DMS53 treated with DMSO at 0.1 percent for 48 hours (cell line): ENCODE measurements around the gene PABPN1L.

ENCODE experiments used
- DNase-seq: peaks from one replicate; lab custom pipeline; 2025; ENCODE audit not compliant: unreplicated experiment; lab: John Stamatoyannopoulos, UW

The PABPN1L gene

GRCh38 chr16:88884569-88885271, 18.3 kb upstream of the PABPN1L start:
- DNase-seq = no peak

DNA sequence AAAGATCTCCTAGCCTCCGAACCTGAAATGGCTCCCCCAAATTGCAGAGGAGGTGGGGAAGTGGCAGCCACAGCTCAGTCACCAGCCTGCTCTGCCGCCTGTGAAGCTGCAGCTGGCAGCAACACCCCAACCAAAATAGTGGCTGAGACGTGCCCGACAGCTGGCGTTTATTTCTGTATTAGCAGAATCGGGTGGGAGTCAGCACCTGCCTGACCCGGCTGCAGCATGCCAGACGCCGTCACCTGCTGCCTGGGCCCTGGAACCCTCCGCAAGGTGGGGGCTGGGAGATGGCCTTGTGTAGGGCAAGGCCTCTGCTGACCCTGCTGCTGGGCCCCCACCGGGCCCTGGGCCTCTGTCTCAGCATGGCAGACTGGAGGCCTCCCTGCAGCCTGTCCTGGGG, 17.5 kb upstream of the PABPN1L start:
- no peak for DNase-seq

DNA sequence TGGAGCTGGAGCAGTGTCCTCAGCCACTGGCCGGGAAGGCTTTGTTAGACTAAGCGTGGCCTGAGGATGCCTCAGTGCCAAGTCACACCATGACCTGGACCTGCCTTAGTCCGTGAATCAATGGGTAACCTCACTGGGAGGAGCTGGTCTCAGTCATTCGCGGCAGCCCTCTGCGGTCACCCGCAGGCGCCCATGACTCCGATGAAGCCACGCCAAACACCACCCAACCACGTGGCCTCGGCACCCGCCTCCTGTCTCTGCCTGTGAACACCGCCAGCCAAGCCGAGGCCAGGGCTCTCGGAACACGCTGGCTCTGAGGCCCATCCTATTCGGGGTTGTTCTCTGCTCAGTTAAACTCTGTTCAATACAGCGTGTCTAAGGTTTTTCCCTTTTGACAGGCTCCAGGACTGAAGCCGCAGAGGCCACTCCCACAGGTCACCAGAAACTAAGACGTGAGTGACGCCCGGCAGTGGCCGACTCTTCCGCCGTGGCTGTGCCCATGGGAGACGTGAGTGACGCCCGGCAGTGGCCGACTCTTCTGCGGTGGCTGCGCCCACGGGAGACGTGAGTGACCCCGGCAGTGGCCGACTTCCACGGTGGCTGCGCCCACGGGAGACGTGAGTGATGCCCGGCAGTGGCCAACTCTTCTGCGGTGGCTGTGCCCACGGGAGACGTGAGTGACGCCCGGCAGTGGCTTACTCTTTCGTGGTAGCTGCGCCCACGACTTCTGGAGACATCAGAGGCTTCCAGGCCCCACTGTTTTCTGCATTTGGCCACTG, 16.8 kb upstream of the PABPN1L start:
- DNase-seq = no peak

DNA sequence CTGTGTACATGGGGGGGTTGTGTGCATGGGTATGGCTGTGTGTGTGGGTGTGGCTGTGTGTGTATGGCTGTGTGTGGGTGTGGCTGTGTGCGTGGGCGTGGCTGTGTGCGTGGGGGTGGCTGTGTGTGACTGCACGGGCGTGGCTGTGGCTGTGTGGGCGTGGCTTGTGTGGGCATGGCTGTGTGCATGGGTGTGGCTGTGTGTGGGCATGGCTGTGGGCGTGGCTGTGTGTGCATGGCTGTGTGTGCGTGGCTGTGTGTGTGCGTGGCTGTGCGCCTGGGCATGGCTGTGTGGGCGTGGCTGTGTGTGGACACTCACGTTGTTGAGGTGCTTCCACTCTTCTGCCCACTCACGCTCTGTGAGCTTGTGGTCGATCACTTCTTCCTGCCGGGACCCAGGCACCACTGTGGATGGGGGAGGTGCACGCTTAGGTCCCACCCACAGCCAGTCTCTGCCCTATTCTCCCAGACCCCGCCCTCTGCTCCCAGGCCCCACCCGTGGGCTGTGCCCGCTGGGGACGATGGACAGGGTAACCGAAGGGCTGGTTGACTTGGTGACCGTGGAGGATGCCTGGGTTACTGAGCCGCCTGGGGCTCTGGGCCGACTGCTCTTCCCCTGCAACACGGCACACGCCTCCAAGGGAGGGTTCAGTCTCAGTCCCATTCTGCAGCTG, 16.0 kb upstream of the PABPN1L start:
- DNase-seq = no peak

DNA sequence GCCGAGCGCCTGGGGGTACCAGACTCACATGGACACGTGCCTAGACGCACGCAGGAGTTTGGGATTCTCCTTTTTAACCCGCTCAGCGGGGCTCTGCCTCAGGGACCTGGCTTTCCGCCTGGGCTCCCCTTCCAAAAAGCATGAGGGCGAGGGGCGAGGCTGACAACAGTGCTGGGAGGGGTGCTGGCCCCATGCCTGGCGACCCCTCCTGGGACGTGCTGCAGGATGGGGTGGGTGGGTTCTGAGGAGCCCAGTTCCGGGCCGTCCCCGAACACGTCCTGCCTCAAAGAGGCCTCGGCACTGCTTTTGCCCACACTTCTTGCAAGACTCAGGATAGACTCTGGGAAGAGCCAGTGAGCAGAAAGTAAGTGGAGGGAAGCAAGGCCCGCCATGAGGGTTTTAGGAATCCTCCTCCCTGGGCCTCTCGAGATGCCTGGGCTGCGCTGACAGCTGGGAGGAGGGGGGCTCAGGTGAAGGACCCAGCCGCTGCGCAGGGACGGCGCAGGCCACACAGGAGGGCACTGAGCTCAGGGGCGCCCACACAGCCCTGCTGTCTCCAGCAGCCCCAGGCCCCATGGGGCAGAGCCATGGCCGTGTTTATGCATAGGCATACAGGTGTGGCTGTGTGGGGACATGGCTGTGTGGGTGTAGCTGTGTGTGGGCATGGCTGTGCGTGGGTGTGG, 15.4 kb upstream of the PABPN1L start:
- no peak for DNase-seq

- no peak for DNase-seq
Observed at GRCh38 chr16:88881007-88881615, 14.7 kb upstream of the PABPN1L start.

GRCh38 chr16:88880226-88881006, 14.0 kb upstream of the PABPN1L start:
- DNase-seq = no peak

DNA sequence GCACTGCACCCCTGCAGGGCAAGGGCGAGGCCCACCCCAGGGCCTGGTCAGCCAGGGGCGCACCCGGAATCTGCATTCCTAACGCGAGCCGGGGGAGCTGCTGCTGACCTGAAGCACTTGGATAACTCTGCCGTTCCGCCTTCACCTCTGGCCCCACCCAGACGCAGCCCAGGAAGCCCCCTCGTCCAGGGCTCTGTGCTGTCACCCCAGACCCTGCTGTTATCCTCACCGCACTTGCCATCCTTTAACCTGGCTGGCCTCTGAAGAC, 13.3 kb upstream of the PABPN1L start:
- no peak for DNase-seq

DNA sequence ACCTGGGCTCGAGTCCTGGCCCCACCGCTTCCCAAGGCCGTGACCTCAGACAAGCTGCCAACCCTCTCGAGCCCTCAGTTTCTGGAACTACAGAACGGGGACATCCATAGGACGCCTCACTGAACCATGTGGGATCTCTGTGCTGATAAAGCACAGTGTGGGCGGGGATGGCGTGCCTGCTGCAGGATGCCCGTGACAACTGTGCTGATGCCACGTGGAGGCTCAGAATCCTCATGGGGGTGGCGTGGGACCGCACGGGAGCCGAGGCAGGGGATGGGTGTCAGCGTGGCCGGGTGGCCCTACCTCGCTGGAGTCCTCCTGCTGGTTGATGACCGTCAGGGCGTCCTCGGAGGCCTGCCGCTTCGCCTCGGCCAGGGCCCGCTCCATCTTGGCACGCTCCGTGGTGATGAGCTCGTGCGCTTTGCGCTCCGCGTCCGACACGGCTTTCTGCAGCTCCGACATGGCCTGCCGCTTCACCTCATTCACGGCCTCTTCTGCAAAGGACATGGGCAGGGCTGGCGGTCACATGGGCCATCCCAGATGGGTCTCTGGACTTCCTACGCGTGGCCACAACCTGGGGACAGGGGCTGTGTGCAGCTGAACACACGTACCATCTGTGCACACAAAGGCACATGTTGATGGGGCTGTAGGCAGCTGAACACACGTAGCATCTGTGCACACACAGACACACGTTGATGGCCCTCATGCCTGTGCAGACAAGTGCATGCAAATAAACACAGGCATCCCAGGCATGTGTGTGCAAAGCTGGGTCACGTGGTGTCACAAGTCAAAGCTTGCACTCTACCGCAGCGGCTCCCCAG, 12.7 kb upstream of the PABPN1L start:
- no peak for DNase-seq

DNA sequence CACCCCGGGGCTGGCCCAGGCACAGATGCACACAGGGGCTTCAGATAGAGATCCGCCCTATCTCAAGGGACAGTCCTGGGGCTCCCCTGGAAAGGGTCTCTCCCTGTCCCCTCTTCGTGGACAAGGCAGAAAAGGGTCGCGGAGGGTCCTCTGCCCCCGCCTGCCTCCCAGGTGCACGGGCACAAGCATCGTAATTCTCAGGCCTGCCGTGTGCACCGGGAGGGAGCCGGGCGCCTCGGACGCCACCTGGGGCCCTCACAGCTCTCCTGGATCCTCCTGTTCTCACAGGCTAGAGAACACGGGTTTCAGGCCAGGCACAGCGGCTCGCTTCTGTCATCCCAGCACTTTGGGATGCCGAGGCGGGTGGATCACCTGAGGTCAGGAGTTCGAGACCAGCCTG, 11.9 kb upstream of the PABPN1L start:
- DNase-seq = no peak

- no peak for DNase-seq
Observed at GRCh38 chr16:88877564-88878289, 11.3 kb upstream of the PABPN1L start.

DNA sequence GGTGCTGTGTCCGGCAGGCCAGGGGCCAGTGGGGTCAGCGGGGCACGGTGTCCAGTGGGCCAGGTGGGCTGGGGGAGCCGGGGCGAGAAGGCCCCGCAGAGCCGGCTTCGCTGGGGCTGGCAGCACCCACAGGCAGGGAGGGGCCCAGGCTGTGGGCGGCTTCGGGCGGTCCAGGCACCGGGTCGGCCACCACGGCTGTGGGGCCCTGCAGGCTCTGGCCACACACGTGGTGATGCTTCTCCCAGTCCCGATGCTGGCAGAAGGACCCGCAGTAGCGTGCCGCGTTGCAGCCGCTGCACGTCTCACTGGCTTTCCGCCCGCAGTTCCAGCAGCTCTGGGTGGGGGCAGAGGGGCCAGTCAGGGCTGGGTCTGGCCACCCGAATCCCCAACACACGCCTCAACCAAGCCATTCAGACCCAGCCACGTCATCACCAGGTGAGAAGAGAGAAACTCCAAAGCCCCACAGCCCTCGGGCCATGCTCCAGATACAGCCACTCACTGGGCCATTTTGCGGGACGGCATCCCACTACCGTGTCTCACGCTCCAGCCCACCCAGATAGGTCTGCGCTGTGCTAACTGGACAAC, 10.6 kb upstream of the PABPN1L start:
- DNase-seq = no peak

- no peak for DNase-seq
Observed at GRCh38 chr16:88875703-88876234, 9.3 kb upstream of the PABPN1L start.

GRCh38 chr16:88874938-88875599, 8.6 kb upstream of the PABPN1L start:
- DNase-seq = no peak

DNA sequence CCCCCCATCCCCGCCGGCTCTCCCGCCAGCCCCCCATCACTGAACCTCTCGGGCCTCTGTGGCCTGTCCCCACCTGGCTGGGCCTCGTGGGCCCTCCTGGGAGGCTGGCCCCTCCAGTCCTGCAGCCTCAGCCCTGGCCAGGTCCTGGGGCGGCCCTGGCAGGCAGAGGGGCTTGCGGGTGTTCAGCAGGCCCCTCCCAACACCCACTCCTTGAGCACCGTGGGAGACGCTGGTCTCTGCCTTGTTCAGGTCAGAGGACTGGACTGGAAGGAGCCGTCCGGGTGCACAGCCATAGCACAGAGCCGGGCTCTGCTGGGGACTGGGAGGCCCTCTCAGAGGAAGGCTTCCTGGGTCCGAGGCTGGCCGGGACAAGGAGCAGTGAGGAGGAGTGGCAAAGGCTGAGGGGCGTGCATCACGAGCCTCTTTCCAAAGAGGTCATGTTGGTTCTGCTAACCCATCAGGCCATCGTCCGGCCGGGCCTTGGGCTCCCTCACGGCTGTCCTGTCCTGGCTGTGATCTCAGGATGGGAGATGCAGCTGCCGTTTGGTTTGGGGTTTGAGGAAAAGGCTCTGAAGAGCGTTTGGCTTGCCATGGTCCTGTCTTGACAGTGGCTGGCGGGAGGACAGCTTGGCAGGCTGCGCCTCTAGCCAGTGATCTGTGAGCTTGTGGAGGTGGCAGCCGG, 6.3 kb upstream of the PABPN1L start:
- no peak for DNase-seq

GRCh38 chr16:88871730-88872416, 5.4 kb upstream of the PABPN1L start:
- DNase-seq = no peak

GRCh38 chr16:88871349-88871702, 4.9 kb upstream of the PABPN1L start:
- no peak for DNase-seq
